Measurements from ENCODE around the gene RCL1.

Gene RCL1

DNA sequence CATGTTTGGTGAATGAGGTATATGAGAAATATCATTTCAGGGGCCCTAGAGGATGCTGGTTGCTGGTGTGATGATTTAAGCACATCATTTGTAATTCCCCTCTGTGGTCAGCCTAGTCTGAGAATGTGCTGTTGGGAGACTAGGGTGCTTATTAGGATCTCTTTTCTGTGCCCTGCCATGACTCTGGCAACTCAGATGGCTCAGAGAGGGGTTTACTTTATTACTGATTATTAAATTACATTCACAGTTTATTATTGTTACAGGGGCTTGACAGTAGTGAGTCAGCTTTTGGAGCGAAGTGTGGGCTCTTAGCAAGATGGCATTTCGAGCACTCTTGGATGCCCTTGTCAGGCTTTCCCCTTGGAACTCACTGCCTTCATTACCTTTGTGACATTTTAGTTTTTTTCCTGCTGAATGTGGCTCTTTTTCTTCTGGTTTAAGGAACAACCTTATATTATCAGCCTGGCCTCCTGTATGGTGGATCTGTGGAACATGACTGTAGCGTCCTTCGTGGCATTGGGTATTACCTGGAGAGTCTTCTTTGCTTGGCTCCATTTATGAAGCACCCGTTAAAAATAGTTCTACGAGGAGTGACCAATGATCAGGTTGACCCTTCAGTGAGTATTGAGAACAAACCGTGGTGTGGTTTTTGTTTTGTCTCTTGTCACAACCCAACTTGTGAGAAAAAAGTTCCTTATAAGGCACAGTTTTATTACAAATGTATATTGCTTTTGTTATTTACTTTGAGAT, 33.8 kb downstream of the RCL1 start:
- no peak overlapping the region for H3K4me3 ChIP-seq (ENCODE audit: low read depth, low read length)
- no peak for DNase-seq (ENCODE audit: low read depth)
- TF ChIP-seq, protein P1, sequence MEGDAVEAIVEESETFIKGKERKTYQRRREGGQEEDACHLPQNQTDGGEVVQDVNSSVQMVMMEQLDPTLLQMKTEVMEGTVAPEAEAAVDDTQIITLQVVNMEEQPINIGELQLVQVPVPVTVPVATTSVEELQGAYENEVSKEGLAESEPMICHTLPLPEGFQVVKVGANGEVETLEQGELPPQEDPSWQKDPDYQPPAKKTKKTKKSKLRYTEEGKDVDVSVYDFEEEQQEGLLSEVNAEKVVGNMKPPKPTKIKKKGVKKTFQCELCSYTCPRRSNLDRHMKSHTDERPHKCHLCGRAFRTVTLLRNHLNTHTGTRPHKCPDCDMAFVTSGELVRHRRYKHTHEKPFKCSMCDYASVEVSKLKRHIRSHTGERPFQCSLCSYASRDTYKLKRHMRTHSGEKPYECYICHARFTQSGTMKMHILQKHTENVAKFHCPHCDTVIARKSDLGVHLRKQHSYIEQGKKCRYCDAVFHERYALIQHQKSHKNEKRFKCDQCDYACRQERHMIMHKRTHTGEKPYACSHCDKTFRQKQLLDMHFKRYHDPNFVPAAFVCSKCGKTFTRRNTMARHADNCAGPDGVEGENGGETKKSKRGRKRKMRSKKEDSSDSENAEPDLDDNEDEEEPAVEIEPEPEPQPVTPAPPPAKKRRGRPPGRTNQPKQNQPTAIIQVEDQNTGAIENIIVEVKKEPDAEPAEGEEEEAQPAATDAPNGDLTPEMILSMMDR (IDR thresholded peaks at IDR 0.05; ENCODE audit: insufficient read depth, low read depth, low read length, missing control alignments) = no peak

- no peak for DNase-seq (ENCODE audit: low read depth)
- no peak overlapping the region for H3K4me3 ChIP-seq (ENCODE audit: low read depth, low read length)
- TF ChIP-seq, protein P1 (IDR thresholded peaks at IDR 0.05; ENCODE audit: insufficient read depth, low read depth, low read length, missing control alignments) = no peak
Measured at GRCh38 chr9:4827224-4827623, 34.5 kb downstream of the RCL1 start.

GRCh38 chr9:4828761-4829160, 36.0 kb downstream of the RCL1 start:
- no peak for DNase-seq (ENCODE audit: low read depth)
- TF ChIP-seq, protein P1 (IDR thresholded peaks at IDR 0.05; ENCODE audit: insufficient read depth, low read depth, low read length, missing control alignments) = no peak

DNA sequence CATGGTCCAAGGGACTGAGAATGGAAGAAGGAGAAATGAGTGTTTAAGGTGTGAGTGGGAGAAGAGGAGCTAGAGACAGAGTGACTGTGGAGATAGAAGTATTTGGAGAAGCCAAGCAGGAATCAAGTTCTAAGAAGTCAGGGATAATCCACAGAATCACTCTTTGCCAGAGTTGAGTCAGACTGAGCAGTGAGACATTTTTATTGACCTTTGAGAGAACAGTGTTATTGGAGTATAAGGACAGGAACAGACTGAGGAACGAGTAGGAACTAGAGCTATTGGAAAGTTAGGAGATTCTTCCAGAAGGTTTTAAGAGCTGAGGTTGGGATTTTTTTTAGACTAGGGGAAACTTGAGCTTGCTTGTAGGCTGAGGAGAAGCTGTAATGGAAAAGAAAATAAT, 37.2 kb downstream of the RCL1 start:
- TF ChIP-seq, protein P1 (IDR thresholded peaks at IDR 0.05; ENCODE audit: insufficient read depth, low read depth, low read length, missing control alignments) = no peak
- DNase-seq (ENCODE audit: low read depth) = no peak
- no peak overlapping the region for H3K4me3 ChIP-seq (ENCODE audit: low read depth, low read length)

More at GRCh38 chr9:4828761-4829160, 36.0 kb downstream of the RCL1 start:
- no peak overlapping the region for H3K4me3 ChIP-seq (ENCODE audit: low read depth, low read length)

DNA sequence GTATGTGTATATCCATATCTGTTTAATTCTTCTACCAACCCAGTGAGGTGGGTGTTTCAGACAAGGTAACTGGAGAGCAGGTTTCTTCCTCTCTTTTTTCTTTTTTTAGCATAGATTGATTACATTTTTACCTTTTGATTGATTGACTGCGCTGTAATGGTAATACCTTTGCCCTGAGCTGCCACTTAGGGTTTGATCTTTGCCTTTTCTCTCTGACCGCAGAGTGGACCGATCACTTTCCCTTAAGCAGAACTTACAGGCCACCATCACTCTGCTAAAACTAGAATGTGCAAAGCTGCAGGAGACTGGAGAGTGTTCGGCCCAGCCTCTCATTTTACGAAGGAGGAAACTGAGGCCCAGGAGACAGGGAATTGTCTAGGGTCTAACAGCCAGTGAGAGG, 38.0 kb downstream of the RCL1 start:
- TF ChIP-seq, protein P1 (IDR thresholded peaks at IDR 0.05; ENCODE audit: insufficient read depth, low read depth, low read length, missing control alignments) = no peak
- no peak for DNase-seq (ENCODE audit: low read depth)
- H3K4me3 ChIP-seq (ENCODE audit: low read depth, low read length) = no peak overlapping the region

DNA sequence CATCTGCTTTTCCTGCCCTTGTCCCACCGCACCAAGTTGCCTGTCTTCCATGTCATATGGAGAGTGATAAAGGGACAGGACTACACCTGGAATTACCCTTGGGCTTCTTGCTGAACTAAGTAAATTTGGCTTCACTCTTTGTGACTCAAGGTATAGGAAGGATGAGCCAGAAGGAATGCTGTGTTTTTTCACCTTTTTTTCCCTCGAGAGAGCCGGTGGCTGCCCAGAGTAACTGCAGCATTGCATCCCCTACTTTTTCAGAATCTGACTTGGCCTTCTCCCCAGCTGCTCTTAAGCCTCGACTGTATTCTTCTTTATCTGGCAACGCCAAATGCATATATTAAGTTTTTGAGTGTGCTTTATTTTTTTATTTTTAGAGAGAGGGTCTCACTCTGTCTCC, 38.4 kb downstream of the RCL1 start:
- no peak overlapping the region for H3K4me3 ChIP-seq (ENCODE audit: low read depth, low read length)
- no peak for DNase-seq (ENCODE audit: low read depth)
- TF ChIP-seq, protein P1 (IDR thresholded peaks at IDR 0.05; ENCODE audit: insufficient read depth, low read depth, low read length, missing control alignments) = no peak

- H3K4me3 ChIP-seq (ENCODE audit: low read depth, low read length) = no peak overlapping the region
- no peak for DNase-seq (ENCODE audit: low read depth)
- TF ChIP-seq, protein P1 (IDR thresholded peaks at IDR 0.05; ENCODE audit: insufficient read depth, low read depth, low read length, missing control alignments) = no peak
Measured at GRCh38 chr9:4831944-4832343, 39.2 kb downstream of the RCL1 start.

All from GM12865 (cell line).